ENCODE measurements around the gene ZNF830.
"Not testable (repeated sequence)": the region's sequence is repeated elsewhere in the genome, so short reads cannot be mapped to it uniquely, and the experiment has no call there.

ZNF830 gene

DNA sequence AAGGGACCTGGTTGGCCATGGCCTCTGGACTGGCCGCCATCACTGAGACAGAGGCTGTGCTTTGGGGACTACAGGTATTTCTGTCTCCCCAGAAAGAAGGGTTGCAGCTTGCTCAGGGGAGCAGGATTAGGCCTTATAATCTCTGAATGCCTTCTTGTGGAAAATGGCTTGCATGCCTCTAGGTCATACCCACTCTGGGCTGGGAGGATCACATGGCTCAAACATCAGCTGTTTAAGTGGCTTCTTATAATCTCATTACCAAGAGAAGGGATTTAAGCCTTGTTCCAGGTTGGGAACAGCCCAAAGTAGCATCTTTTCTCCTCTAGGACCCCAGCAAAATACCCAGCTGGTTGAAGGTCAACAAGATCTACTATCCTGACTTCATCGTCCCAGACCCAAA, 38.1 kb downstream of the ZNF830 start:
- TF ChIP-seq, protein P1, sequence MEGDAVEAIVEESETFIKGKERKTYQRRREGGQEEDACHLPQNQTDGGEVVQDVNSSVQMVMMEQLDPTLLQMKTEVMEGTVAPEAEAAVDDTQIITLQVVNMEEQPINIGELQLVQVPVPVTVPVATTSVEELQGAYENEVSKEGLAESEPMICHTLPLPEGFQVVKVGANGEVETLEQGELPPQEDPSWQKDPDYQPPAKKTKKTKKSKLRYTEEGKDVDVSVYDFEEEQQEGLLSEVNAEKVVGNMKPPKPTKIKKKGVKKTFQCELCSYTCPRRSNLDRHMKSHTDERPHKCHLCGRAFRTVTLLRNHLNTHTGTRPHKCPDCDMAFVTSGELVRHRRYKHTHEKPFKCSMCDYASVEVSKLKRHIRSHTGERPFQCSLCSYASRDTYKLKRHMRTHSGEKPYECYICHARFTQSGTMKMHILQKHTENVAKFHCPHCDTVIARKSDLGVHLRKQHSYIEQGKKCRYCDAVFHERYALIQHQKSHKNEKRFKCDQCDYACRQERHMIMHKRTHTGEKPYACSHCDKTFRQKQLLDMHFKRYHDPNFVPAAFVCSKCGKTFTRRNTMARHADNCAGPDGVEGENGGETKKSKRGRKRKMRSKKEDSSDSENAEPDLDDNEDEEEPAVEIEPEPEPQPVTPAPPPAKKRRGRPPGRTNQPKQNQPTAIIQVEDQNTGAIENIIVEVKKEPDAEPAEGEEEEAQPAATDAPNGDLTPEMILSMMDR (IDR thresholded peaks at IDR 0.05; ENCODE audit: control insufficient read depth, insufficient read depth, low read depth, low read length, missing control alignments), result no peak
- no peak for DNase-seq (ENCODE audit: low read depth)
- H3K4me3 ChIP-seq (ENCODE audit: control insufficient read depth, low read depth, low read length), result no peak overlapping the region

DNA sequence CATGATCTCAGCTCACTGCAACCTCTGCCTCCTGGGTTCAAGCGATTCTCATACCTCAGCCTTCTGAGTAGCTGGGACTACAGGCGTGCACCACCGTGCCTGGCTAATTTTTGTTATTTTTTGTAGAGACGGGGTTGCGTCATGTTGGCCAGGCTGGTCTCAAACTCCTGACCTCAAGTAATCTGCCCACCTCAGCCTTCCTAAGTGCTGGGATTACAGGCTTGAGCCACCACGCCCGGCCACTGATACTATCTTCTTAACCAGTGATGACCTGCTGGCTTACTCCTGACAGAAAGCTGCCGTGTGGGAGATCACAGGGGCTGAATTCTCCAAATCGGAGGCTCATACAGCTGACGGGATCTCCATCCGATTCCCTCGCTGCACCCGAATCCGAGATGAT, 39.6 kb downstream of the ZNF830 start:
- not testable (repeated sequence) for DNase-seq (ENCODE audit: low read depth); H3K4me3 ChIP-seq (ENCODE audit: control insufficient read depth, low read depth, low read length)

DNA sequence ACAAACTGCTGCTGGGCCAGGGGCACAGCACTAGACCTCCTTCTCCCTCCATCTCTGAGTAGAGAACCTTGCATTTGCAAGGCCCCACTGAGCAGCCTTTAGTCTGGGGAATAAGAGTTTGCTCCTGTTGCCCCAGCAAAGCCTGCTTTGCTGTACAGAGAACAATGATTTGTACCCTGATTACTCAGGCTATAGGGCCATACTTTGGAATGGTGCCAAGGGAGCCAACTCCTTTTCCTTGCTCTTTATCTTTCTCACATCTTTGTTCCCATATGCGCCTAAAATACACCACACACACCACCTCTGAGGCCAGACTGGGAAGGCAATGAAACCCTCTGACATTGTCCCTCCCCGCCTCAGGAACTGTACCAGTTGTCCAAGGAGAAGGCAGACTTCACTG, 40.2 kb downstream of the ZNF830 start:
- H3K4me3 ChIP-seq (ENCODE audit: control insufficient read depth, low read depth, low read length), result no peak overlapping the region
- DNase-seq (ENCODE audit: low read depth), result no peak
- TF ChIP-seq, protein P1 (IDR thresholded peaks at IDR 0.05; ENCODE audit: control insufficient read depth, insufficient read depth, low read depth, low read length, missing control alignments), result no peak

DNA sequence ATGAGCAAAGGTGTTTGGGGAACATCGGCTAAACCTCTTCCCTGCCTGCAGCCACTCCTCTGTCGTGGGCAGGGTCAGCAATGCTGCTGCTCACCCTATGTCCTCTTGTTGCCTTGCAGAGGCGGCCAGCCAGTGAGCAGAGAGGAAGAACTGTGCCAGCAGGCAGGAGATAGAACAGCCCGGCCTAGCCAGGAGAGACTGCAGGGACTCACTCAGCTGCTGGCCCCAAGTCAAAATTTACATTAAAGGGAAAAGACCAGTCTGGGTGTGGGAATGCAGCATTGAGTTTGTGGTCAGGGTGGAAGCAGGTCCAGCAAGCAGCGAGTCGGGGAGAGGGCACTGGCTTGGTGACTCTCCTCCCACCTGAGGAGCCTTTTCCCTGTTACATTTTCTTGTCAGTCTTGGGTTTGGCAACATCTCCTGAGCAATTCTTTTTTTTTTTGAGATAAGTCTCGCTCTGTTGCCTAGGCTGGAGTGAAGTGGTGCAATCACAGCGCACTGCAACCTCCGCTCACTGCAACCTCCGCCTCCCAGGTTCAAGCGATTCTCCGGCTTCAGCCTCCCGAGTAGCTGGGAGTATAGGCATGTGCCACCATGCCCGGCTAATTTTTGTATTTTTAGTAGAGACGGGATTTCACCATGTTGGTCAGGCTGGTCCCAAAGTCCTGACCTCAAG, 41.7 kb downstream of the ZNF830 start:
- TF ChIP-seq, protein P1 (IDR thresholded peaks at IDR 0.05; ENCODE audit: control insufficient read depth, insufficient read depth, low read depth, low read length, missing control alignments), result no peak
- DNase-seq (ENCODE audit: low read depth), result no peak
- no peak overlapping the region for H3K4me3 ChIP-seq (ENCODE audit: control insufficient read depth, low read depth, low read length)

DNA sequence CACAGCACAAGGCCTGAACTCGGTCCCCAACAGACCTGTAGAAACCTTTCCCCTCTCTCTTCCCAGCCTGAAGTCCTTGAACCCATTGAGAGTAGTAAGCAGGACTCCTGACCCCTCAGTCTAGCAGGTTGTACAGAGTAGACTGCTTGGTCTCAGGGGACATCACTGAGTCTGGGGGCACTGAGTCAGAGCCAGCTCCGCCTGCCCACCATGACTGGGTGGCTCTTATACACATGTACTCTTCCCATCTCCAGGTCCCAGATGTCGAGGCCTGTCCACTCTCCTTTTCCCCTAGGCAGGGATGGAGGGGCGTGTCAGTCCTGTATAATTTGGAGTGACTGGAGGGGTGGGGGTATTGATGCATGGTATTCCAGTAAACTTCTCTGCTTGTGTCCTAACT, 42.4 kb downstream of the ZNF830 start:
- no peak for DNase-seq (ENCODE audit: low read depth)
- TF ChIP-seq, protein P1 (IDR thresholded peaks at IDR 0.05; ENCODE audit: control insufficient read depth, insufficient read depth, low read depth, low read length, missing control alignments), result no peak
- H3K4me3 ChIP-seq (ENCODE audit: control insufficient read depth, low read depth, low read length), result no peak overlapping the region

DNA sequence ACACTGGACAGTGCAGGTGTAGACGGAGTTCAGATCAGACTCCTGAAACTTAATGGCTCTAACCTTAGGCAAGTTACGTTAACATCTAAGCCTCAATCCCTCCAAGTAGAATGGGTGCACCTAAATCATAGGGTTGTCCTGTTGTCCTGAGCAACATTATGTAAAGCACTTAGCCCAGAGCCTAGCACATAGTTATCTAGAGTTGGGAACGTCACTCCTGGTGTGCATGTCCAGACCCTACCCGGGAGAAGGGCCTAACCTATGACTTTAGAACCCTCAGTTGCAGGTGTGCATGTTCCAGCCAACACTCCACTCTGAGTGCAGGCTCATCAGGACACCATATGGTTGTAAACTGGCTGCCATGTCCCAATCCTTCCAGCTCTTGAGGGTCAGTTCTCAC, 45.0 kb downstream of the ZNF830 start:
- DNase-seq (ENCODE audit: low read depth), result no peak
- no peak overlapping the region for H3K4me3 ChIP-seq (ENCODE audit: control insufficient read depth, low read depth, low read length)
- TF ChIP-seq, protein P1 (IDR thresholded peaks at IDR 0.05; ENCODE audit: control insufficient read depth, insufficient read depth, low read depth, low read length, missing control alignments), result no peak

DNA sequence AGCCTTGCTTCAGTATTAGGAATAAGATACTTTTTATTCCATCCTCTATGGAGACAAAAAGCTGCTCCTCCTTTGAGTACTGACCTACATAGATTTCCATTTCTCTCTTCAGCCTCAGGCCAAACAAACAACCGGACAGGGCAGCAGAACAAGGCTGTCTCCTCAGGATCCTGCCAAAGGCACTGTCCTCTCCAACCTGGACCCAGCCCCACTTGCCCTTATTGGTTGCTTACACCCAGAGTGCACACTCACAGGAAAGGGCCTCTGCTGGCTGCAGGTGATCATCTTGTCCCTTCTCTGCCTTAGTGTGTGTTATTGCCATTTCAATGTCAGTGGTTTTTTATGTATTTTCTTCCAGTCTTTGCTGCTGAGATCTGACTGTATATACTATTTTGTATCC, 45.6 kb downstream of the ZNF830 start:
- TF ChIP-seq, protein P1 (IDR thresholded peaks at IDR 0.05; ENCODE audit: control insufficient read depth, insufficient read depth, low read depth, low read length, missing control alignments), result no peak
- no peak for DNase-seq (ENCODE audit: low read depth)
- no peak overlapping the region for H3K4me3 ChIP-seq (ENCODE audit: control insufficient read depth, low read depth, low read length)
